ENCODE results near the gene ENHO. TPM values are rescaled to one million over a fixed set of nuclear protein-coding genes. Genes with fewer than 3 reads are reported as not detected.

The ENHO gene
- total RNA-seq, 1 donor from 2014 or later: 4.4 TPM

DNA sequence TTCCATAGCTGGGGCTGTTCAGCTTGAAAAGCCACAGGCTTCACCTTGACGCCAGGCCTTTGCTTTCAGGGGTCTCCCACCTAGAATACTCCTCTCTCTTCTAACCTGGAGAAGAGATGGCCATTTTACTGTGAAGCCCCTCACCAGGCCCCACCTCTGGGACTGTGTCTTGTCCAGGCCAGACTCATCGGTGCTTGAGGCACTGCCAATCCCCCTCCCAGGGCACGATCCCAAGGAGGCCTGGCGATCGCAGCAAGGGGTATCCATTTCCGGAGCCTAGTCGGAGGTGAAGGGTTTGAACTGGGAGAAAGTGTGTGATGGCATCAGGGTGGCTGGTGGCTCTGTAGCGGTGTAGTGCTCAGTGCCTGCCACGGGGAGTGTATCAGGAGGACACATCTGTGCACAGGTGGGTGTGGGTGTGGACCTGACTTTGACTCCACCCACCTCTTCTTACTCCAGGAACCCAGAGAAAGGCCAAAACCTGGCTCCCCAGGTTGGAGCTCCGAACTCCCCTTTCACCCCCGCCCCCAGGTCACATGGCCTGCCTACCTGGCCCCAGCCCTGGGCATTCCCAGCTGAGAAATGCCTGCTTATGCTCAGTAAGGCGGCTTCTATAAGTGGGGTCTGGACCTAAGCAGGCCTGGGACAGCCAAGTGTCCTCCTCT lies 27.4 kb upstream of the ENHO start:
- H3K36me3 Mint-ChIP-seq: peaks cover 9% of the 10 kb centered on the region
- DNase-seq (ENCODE audit: low spot score): no peak

DNA sequence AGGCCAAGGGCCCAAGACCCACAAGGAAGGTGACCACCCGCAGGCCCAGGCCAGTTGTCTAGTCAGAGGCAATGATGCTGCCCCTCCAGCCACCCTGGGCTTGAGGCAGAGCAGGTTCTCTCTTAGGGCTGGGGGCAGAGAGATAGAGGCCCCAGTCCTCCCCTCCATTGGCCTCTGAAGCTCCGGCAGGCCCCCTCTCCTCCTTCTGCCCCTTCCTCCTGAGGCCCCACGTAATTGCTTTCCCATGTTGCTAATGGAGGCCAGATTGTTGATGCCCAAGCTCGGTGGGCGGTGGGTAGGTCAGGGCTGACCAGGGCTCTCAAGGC lies 26.6 kb upstream of the ENHO start:
- DNase-seq (ENCODE audit: low spot score): no peak
- Mint-ChIP-seq H3K36me3 (peaks cover 2% of the 10 kb centered on the region), H3K27me3 (ENCODE audit: insufficient read depth, low read depth) (peaks cover 10% of the 10 kb centered on the region), H3K4me1 (peaks cover 10% of the 10 kb centered on the region), H3K9me3 (no peaks in the 10 kb centered on the region), H3K4me3 (no peak overlapping the region), H3K27ac (peak overlapping the region; percentile 90)
- TF ChIP-seq EZH2 (IDR thresholded peaks at IDR 0.05) (no peak), EZH2phosphoT487 (IDR thresholded peaks at IDR 0.05) (no peak)
- TF ChIP-seq, protein P1, sequence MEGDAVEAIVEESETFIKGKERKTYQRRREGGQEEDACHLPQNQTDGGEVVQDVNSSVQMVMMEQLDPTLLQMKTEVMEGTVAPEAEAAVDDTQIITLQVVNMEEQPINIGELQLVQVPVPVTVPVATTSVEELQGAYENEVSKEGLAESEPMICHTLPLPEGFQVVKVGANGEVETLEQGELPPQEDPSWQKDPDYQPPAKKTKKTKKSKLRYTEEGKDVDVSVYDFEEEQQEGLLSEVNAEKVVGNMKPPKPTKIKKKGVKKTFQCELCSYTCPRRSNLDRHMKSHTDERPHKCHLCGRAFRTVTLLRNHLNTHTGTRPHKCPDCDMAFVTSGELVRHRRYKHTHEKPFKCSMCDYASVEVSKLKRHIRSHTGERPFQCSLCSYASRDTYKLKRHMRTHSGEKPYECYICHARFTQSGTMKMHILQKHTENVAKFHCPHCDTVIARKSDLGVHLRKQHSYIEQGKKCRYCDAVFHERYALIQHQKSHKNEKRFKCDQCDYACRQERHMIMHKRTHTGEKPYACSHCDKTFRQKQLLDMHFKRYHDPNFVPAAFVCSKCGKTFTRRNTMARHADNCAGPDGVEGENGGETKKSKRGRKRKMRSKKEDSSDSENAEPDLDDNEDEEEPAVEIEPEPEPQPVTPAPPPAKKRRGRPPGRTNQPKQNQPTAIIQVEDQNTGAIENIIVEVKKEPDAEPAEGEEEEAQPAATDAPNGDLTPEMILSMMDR (IDR thresholded peaks at IDR 0.05): no peak
- Histone ChIP-seq H3K9me3 (ENCODE audit: low read depth) (no peaks in the 10 kb centered on the region), H3F3A (ENCODE audit: low read depth) (no peaks in the 10 kb centered on the region), H3K4me1 (no peaks in the 10 kb centered on the region), H3K4me3 (no peak overlapping the region), H3K27me3 (no peaks in the 10 kb centered on the region), H2AFZ (replicated peaks) (no peak overlapping the region), H3K4me2 (no peak overlapping the region), H3K9ac (no peak overlapping the region), H3K27ac (no peak overlapping the region), H4K20me1 (ENCODE audit: low read depth) (no peaks in the 10 kb centered on the region), H3K79me2 (ENCODE audit: low read depth) (no peaks in the 10 kb centered on the region), H3K36me3 (no peaks in the 10 kb centered on the region)

More for the DNA sequence above, 27.4 kb upstream of the ENHO start:
- Histone ChIP-seq H4K20me1 (ENCODE audit: low read depth) (no peaks in the 10 kb centered on the region), H2AFZ (replicated peaks) (no peak overlapping the region), H3K4me3 (no peak overlapping the region), H3K27ac (no peak overlapping the region), H3K27me3 (no peaks in the 10 kb centered on the region), H3K9me3 (ENCODE audit: low read depth) (no peaks in the 10 kb centered on the region), H3K9ac (no peak overlapping the region), H3F3A (ENCODE audit: low read depth) (no peaks in the 10 kb centered on the region), H3K4me1 (no peaks in the 10 kb centered on the region), H3K36me3 (no peaks in the 10 kb centered on the region), H3K4me2 (no peak overlapping the region), H3K79me2 (ENCODE audit: low read depth) (no peaks in the 10 kb centered on the region)
- Mint-ChIP-seq H3K4me3 (peak overlapping the region; percentile 30), H3K9me3 (no peaks in the 10 kb centered on the region), H3K27me3 (ENCODE audit: insufficient read depth, low read depth) (peaks cover 10% of the 10 kb centered on the region), H3K4me1 (peaks cover 17% of the 10 kb centered on the region), H3K27ac (no peak overlapping the region)
- TF ChIP-seq EZH2 (IDR thresholded peaks at IDR 0.05): no peak
- TF ChIP-seq EZH2phosphoT487 (IDR thresholded peaks at IDR 0.05): no peak
- TF ChIP-seq, protein P1 (IDR thresholded peaks at IDR 0.05): no peak

DNA sequence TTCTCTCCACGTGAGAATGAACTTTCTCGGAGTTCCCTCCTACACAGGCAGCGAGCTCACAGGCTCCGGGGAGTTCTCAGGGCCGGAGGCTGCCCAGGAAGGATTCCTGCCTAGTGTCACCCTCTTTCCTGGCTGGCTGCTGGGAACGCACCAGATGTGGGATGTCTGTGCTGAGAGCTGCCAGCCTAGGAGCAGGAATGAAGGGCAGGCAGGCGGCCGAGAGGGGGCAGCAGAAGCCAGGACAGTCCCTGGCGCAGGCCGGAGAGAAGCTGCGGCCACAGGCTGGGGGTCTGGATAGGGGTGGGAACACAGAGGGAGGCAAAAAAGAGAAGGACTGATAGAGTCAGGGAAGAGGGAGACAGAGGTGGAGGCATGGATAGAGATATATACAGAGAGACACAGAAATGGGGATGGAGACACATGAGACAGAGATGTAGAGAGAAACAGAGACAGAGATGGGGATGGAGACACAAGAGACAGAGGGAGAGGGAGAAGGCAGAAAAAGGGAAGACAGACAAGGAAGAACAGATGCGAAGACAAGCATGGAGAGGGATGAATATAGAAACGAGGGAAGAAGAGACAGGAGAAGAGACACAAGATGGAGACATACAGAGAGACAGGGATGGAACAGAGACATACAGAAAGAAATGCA lies 25.3 kb upstream of the ENHO start:
- H3K36me3 Mint-ChIP-seq: peaks cover 2% of the 10 kb centered on the region
- Histone ChIP-seq H3K9ac (no peak overlapping the region), H3K79me2 (ENCODE audit: low read depth) (no peaks in the 10 kb centered on the region), H2AFZ (replicated peaks) (no peak overlapping the region), H3K27me3 (no peaks in the 10 kb centered on the region), H4K20me1 (ENCODE audit: low read depth) (no peaks in the 10 kb centered on the region), H3K4me1 (no peaks in the 10 kb centered on the region), H3F3A (ENCODE audit: low read depth) (no peaks in the 10 kb centered on the region), H3K4me2 (no peak overlapping the region), H3K4me3 (no peak overlapping the region), H3K9me3 (ENCODE audit: low read depth) (no peaks in the 10 kb centered on the region), H3K27ac (no peak overlapping the region), H3K36me3 (no peaks in the 10 kb centered on the region)
- no peak overlapping the region for H3K4me3 Mint-ChIP-seq
- peaks cover 10% of the 10 kb centered on the region for H3K27me3 Mint-ChIP-seq (ENCODE audit: insufficient read depth, low read depth)
- H3K4me1 Mint-ChIP-seq: peaks cover 10% of the 10 kb centered on the region
- no peaks in the 10 kb centered on the region for H3K9me3 Mint-ChIP-seq
- TF ChIP-seq EZH2 (IDR thresholded peaks at IDR 0.05): no peak
- TF ChIP-seq, protein P1 (IDR thresholded peaks at IDR 0.05): peak; percentile 94
- DNase-seq (ENCODE audit: low spot score): peak; percentile 88
- no peak overlapping the region for H3K27ac Mint-ChIP-seq
